ENCODE results near the gene ICAM3. TPM values are rescaled to one million over a fixed set of nuclear protein-coding genes. Genes with fewer than 3 reads are reported as not detected.

Gene ICAM3
- total RNA-seq, 1 experiment from 2014 or later: 28.3 TPM

DNA sequence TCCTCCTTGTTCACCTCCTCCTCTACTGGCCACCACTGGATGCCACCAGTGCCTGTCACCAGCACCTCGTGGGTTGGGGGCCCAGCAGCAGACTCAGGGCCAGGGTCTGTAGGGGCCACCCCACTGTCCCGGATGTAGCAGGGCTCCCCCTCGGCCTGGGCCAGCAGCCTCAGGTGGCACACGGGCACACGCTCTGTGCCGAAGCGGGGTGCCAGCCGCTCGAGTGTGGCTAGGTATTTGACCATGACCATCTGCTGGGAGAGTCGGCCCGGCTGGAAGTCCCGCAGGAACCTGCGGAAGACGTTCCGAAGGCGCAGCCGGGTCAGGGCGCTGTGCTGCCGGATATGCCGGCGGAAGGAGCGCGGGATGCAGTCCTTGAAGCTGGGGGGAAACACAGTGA is 26.1 kb upstream of the ICAM3 start:
- Histone ChIP-seq H4K20me1 (ENCODE audit: control insufficient read depth, insufficient read depth, insufficient read length) (no peaks in the 10 kb centered on the region), H4K8ac (replicated peaks; ENCODE audit: insufficient read length, low read depth, low read length) (no peak overlapping the region)

More for the DNA sequence above, 26.1 kb upstream of the ICAM3 start:
- Histone ChIP-seq H3K23me2 (ENCODE audit: insufficient read length, low read depth, low read length, poor library complexity, severe bottlenecking) (no peaks in the 10 kb centered on the region), H2AFZ (ENCODE audit: low read length) (no peak overlapping the region), H2AK5ac (ENCODE audit: insufficient read length, low read length) (no peak overlapping the region), H3K27ac (ENCODE audit: insufficient read length, low read depth, low read length) (no peak overlapping the region), H2BK120ac (ENCODE audit: low read depth, low read length, poor library complexity, severe bottlenecking) (no peak overlapping the region), H4K91ac (ENCODE audit: insufficient read length, low read depth, low read length) (no peak overlapping the region), H3K27me3 (ENCODE audit: insufficient read depth, low read length) (no peaks in the 10 kb centered on the region), H2BK5ac (ENCODE audit: insufficient read length, low read length) (no peak overlapping the region), H3K9ac (ENCODE audit: extremely low read depth, insufficient read length, low read length) (no peak overlapping the region), H3K79me2 (ENCODE audit: insufficient read depth, low read length) (no peaks in the 10 kb centered on the region), H3K56ac (ENCODE audit: insufficient read length, low read depth, low read length) (no peak overlapping the region), H3K9me3 (ENCODE audit: control insufficient read depth, low read depth, low read length) (no peaks in the 10 kb centered on the region), H2BK15ac (ENCODE audit: low read depth, low read length) (no peak overlapping the region), H3T11ph (ENCODE audit: low read length) (no peak overlapping the region), H2BK12ac (ENCODE audit: insufficient read length, low read depth, low read length) (no peak overlapping the region), H4K5ac (ENCODE audit: insufficient read length, low read depth, low read length) (no peak overlapping the region), H3K18ac (ENCODE audit: insufficient read length, low read depth, low read length) (no peak overlapping the region), H3K4me1 (ENCODE audit: insufficient read depth, low read length) (no peaks in the 10 kb centered on the region), H3K79me1 (ENCODE audit: insufficient read depth, low read depth, low read length, poor library complexity, severe bottlenecking) (no peaks in the 10 kb centered on the region), H2BK20ac (ENCODE audit: low read depth, low read length, poor library complexity, severe bottlenecking) (no peak overlapping the region), H3K14ac (ENCODE audit: insufficient read depth, low read length) (no peak overlapping the region), H3K23ac (ENCODE audit: insufficient read length, low read depth, low read length) (no peak overlapping the region), H3K4me2 (ENCODE audit: insufficient read depth, insufficient read length, low read length) (no peak overlapping the region), H3K4ac (ENCODE audit: low read depth, low read length) (no peak overlapping the region)
- DNase-seq: no peak
- Mint-ChIP-seq H3K4me1 (no peaks in the 10 kb centered on the region), H3K36me3 (ENCODE audit: insufficient read depth in 1 of 3, low read depth in 3 of 3) (peaks cover 23 to 60% (median 53%) of the 10 kb centered on the region in 3 experiments), H3K27me3 (ENCODE audit: low read depth) (no peaks in the 10 kb centered on the region; the same call in 1 of the 2 replicates), H3K27ac (no peak overlapping the region; a peak in 1 of 7 replicates), H3K9me3 (no peaks in the 10 kb centered on the region), H3K4me3 (no peak overlapping the region)
- no CpG with 5 or more reads among the region's 23 CpGs for WGBS (ENCODE audit: extremely low coverage, insufficient read length, low lambda C conversion rate)
- TF ChIP-seq, protein P1, sequence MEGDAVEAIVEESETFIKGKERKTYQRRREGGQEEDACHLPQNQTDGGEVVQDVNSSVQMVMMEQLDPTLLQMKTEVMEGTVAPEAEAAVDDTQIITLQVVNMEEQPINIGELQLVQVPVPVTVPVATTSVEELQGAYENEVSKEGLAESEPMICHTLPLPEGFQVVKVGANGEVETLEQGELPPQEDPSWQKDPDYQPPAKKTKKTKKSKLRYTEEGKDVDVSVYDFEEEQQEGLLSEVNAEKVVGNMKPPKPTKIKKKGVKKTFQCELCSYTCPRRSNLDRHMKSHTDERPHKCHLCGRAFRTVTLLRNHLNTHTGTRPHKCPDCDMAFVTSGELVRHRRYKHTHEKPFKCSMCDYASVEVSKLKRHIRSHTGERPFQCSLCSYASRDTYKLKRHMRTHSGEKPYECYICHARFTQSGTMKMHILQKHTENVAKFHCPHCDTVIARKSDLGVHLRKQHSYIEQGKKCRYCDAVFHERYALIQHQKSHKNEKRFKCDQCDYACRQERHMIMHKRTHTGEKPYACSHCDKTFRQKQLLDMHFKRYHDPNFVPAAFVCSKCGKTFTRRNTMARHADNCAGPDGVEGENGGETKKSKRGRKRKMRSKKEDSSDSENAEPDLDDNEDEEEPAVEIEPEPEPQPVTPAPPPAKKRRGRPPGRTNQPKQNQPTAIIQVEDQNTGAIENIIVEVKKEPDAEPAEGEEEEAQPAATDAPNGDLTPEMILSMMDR (conservative IDR thresholded peaks at IDR 0.05): no peak

Measured in H9 (cell line).